Measurements from ENCODE around the gene ZNF474. TPM values are rescaled to one million over a fixed set of nuclear protein-coding genes. Genes with fewer than 3 reads are reported as not detected.

Gene ZNF474
- total RNA-seq = not detected in 2 replicates

DNA sequence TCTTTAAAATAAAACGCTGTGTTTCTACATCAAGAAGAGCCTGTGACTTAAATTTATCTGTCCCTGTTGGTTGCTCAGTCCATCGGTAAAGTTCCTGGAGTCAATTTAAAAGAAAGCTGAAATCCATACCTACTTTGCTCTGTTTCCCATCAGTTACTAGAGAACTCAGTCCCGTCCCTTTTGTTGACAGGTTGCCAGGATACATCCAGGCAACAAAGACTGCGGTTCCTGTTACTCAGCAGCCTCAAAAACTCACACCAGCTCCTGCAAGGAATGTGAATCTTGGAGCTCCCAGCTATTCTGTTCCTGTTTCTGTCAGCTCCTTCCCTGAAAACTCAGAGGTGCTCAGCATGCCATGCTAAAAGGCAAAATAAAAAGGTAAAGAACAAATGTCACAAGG lies at the start of gene ZNF474:
TSS of gene ZNF474 (plus strand) at position 241 of the 400 bp plus-strand sequence. CDS start 22,445 bp downstream, outside the sequence.

Other genes with a start within 250 kb of the ZNF474 start
- gene SRFBP1, start 167.6 kb upstream of the ZNF474 start, total RNA-seq = 10.0 and 12.7 TPM in 2 replicates
- 1.4 and 1.6 TPM in 2 replicates for gene LOX, start 51.3 kb upstream of the ZNF474 start, total RNA-seq
- gene SNCAIP, start 182.7 kb downstream of the ZNF474 start, total RNA-seq = not detected in 2 replicates

Measured in hair follicular keratinocyte (primary cell).